GM06990 (cell line): ENCODE measurements around the gene CNPPD1.

ENCODE experiments used
- DNase-seq: peaks from one replicate; pipeline ENCODE4 v3.0.0-alpha.2; 2011; ENCODE audit not compliant: insufficient read length; ENCODE audit errors: extremely low read depth
- H3K27me3 ChIP-seq: replicated peaks from 2 replicates; pipeline ENCODE4 v1.6.0; 2011; ENCODE audit warnings: low read length; ENCODE audit not compliant: control insufficient read depth, insufficient read depth
- H3K36me3 ChIP-seq: 2 replicates; pipeline ENCODE4 v1.5.1; 2011; ENCODE audit warnings: low read length; ENCODE audit not compliant: control insufficient read depth, insufficient read depth
- H3K4me3 ChIP-seq: replicated peaks from 2 replicates; pipeline ENCODE4 v1.5.1; 2011; ENCODE audit warnings: low read depth, mild to moderate bottlenecking, control low read depth, low read length
- CTCF ChIP-seq: IDR thresholded peaks from 2 replicates; pipeline ENCODE4 v1.5.1; 2011; ENCODE audit warnings: low read length, control low read depth, mild to moderate bottlenecking, inconsistent platforms; ENCODE audit not compliant: insufficient read depth, poor library complexity, severe bottlenecking

Gene CNPPD1

GRCh38 chr2:219159771-219160185, 16.9 kb downstream of the CNPPD1 start:
- no peak for TF ChIP-seq CTCF
- Histone ChIP-seq H3K27me3 (no peaks in the 10 kb centered on the region), H3K36me3 (no peaks in the 10 kb centered on the region; the same call in 1 of the 2 replicates), H3K4me3 (peak overlapping the region; percentile 86)
- DNase-seq = no peak

- H3K27me3 ChIP-seq = no peaks in the 10 kb centered on the region
- no peak for TF ChIP-seq CTCF
- no peak for DNase-seq
- no peaks in the 10 kb centered on the region; the same call in 1 of the 2 replicates for H3K36me3 ChIP-seq
- no peak overlapping the region for H3K4me3 ChIP-seq
Observed at GRCh38 chr2:219158586-219158985, 18.1 kb downstream of the CNPPD1 start.

GRCh38 chr2:219158025-219158424, 18.7 kb downstream of the CNPPD1 start:
- DNase-seq = no peak
- no peak for TF ChIP-seq CTCF
- Histone ChIP-seq H3K4me3 (no peak overlapping the region), H3K27me3 (no peaks in the 10 kb centered on the region), H3K36me3 (no peaks in the 10 kb centered on the region; the same call in 1 of the 2 replicates)

DNA sequence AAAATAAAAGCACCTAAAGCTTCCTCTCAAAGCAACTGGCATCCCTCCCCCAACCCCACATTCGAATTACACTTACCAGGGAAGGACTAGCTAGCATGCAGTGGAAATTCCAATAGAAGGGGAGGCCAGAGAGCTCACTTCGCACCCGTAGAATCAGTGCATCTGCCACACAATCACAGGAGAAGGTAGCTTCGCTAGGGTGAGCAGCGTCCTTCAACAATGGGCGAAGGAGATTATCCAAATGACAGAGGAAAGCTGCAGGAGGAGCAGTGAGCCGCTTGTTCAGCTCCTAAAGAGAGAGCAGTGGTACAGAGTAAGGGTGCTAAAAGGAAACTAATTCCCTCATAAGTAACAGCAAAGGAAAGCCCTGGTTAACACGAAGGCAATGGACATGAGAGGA, 19.3 kb downstream of the CNPPD1 start:
- no peak overlapping the region for H3K4me3 ChIP-seq
- TF ChIP-seq CTCF = no peak
- no peaks in the 10 kb centered on the region; the same call in 1 of the 2 replicates for H3K36me3 ChIP-seq
- H3K27me3 ChIP-seq = no peaks in the 10 kb centered on the region
- no peak for DNase-seq

DNA sequence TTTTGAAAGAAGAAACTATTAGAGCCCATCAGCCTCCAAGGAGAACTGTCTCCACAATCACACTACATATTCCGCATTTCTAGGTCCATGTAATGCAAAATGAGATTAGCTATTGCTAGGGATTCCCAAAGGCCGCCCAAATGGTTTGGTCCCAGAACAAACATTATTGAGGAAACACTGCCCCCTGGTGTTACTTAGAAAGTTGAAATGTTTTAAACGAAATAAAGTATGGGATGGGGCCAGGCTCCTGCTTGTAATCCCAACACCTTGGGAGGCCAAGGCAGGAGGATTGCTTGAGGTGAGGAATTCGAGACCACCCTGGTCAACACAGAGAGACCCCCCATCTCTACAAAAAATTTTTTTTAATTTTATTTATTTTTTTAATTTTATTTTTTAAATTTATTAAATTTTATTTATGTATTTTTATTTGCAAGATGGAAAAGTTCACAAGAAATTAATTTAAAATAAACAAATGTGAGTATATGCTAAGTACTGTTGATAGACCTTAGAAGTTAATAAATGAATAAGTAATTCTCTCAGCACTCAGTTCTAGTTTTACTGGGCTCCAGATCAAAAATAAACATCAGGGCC, 21.6 kb downstream of the CNPPD1 start:
- Histone ChIP-seq H3K27me3 (no peaks in the 10 kb centered on the region), H3K4me3 (no peak overlapping the region), H3K36me3 (no peaks in the 10 kb centered on the region; the same call in 1 of the 2 replicates)
- no peak for DNase-seq
- TF ChIP-seq CTCF = peak; percentile 52

DNA sequence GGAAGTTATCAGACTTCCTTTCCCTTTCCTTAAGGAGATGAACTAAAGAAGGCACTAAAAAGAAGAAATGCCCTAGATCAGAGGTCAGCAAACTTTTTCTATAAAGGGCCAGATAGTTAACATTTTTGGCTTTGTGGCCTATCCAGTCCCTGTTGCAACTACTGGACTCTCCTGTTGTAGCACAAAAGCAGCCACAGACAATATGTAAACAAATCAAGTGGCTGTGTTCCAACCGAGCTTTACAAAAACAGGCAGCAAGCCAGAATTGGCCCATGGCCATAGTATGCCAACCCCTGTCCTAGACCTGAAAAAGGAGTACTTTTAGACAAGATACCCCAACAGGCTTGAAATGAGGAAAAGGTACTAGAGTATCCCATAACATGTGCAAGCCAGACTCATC, 27.1 kb downstream of the CNPPD1 start:
- Histone ChIP-seq H3K36me3 (no peaks in the 10 kb centered on the region), H3K4me3 (no peak overlapping the region), H3K27me3 (no peaks in the 10 kb centered on the region)
- DNase-seq = no peak
- no peak for TF ChIP-seq CTCF
